HG03469 (cell line): ENCODE data around the gene CRTC1.

Source experiments
- ATAC-seq: cut with Tn5 transposase; IDR thresholded peaks from one replicate; pipeline ENCODE4 v1.9.1; 2021; ENCODE audit warnings: mild to moderate bottlenecking, moderate library complexity, moderate number of reproducible peaks; ENCODE audit not compliant: unreplicated experiment

CRTC1 gene

DNA sequence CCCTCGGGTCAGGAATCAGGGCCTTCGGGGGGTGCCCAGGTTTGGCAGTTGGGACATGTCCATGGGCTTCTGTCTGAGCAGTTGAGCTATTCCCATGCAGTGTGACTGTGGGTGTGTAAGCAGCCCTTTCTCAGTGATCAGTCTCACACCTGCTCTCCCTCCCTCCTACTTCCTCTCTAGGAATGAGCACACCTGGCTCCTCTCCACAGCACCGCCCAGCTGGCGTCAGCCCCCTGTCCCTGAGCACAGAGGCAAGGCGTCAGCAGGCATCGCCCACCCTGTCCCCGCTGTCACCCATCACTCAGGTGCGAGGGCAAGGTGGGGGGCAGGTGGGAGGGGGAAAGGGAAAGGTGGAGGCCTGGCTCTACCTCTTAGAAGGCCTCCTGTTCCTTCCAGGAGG is 81.7 kb downstream of the CRTC1 start:
- no peak for ATAC-seq

- ATAC-seq = no peak
Measured at GRCh38 chr19:18768046-18768771, 84.7 kb downstream of the CRTC1 start.

GRCh38 chr19:18768997-18769891 is 85.8 kb downstream of the CRTC1 start:
- no peak for ATAC-seq

- ATAC-seq = no peak
Measured at GRCh38 chr19:18769989-18770528, 86.6 kb downstream of the CRTC1 start.

GRCh38 chr19:18770663-18771327 is 87.3 kb downstream of the CRTC1 start:
- no peak for ATAC-seq

DNA sequence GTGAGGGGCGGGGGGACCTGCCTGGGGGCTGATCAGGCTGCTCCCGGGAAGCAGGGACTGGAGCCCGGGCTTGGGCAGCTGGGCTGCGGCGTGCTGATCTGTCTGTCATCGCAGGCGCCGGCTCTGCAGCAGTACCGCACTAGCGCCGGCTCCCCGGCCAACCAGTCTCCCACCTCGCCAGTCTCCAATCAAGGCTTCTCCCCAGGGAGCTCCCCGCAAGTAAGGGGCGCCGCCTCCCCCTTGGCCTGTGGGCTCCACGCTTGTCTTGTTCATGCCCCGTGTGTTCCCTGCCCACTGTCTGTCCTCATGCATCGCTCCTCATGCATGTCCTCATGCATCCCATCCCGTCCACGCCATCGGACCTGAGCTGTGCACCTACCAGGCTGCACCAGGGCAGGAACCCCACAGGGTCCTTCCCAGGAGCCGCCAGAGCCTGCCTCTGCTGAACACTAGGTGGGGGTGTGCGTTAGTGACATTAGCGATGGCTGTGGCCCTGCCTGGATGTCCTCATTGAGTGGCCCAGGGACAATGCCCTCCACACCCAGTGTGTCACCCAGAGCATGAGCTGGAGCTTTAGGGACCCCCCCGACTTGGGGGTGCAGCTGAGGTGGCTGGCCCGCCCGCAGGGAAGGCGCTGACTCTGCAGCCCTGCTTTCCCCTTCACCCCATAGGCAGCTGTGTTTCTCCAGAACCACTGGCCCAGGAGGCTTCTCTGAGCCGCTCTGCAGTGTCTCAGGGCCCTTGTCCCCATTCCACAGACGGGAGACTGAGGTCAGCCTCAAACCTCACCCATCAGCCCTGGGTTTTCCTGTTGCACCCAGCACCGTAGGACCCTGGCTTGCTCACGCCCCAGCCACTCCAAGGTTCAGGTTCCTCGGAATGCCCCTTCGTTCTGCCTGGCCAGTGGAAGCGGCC is 88.1 kb downstream of the CRTC1 start:
- ATAC-seq = no peak

DNA sequence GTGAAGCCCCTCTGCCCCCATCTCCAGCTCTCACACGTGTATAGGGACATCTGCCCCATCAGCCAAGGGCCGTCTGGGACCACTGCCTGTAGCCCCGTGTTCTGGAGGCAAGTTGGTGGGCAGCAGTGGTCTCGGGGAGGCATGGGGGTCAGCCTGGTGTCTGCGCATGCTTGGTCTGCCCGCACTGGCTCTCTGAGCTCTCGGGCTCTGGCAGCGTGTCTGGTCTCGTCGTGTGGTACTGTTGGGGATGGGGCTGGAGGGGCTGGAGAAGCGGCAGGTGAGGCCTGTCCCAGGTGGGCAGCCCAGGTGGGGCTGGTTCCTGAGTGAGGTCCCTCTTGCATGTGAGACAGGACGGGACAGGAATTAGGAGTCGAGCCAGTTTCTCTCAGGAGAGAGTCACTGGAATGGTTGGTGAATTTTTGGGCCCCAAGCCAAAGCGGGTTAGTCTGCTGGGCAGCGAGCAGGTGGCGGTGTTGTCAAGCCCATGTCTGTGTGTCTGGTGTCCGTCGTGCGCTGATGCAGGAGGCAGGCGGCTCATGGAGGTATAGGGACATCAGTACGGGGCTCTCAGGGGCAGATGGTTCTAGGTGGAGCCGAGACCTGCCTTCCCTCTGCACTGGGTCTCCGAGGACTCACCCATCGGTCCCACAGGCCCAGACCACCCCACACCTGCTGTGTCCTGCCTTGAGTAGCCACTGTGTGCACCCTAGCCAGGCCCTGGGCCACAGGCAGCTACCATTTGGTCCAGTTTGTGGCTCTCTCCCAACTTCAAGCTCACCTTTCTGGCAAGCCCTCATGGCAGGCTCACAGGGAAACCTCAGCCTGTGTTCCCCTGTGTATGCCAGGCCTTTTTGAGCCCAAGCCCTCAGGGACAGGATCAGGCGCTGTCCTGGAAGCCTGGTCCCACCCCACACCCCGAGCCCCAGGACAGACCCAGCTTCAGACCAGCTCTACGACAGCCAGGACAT is 89.4 kb downstream of the CRTC1 start:
- ATAC-seq = no peak

DNA sequence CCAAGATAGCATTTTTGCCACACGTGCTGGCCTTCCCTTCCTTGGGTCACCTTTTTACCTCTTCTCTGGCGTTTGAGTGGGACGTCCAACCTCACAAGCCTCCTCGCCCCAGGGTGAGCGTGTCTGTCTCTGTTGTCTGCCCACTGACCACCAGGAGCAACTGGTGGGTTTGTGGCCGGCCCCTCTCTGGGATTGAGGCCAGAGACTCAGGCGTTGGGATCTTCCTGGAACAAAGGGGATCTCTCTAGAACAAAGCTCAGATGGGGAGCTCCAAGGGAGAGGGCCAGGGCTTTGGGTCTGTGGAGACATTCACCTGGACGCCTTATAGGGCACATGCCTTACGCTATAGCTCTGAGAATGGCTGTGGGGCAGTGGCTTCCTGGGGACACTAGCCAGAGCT is 90.2 kb downstream of the CRTC1 start:
- ATAC-seq = no peak

DNA sequence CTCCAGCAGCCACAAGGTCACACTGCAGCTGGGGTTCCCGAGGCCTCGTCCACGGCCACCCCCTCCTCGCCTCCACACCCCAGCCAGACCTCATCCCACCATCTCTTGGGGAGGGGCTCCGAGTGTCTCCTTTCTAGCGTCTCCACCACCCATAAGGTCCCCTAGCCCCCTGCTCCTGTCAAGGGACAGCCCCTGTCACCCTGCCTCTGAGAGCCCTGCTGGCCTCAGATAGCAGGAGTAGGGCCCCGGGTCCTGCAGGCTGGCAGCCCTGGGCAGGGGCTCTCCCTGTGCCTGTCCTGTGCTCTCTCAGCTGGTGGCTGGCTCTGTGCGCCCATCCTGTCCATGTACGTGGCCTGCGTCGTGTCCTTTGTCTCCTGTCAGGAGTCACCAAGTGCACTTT is 90.6 kb downstream of the CRTC1 start:
- ATAC-seq = no peak

DNA sequence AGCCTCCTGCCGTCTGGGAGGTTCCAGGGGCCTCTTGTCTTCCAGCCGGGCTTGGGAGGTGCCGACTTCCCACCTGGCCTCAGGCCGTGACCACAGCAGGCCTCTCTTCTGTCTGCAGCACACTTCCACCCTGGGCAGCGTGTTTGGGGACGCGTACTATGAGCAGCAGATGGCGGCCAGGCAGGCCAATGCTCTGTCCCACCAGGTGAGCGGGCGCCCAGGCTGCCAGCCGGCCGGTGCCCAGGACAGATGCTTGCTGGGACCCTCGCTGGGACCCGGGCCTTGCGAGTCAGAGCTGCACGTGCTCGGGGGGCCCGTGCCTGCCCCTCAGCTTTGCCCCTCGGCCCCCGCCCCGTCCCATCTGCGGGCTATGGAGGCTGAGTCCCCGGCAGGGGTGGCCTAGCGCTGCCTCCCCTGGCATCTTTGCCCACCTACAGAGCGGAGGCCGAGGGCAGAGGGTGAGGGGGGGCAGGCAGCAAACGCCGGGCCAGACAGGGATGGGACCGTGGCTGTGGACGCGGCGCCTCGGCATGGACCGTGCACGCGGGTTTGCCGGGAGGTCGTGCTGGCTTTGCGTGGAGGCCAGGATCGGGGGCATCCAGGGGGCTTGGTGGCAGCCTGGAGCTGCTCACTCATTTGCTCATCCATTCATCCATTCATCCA is 91.4 kb downstream of the CRTC1 start:
- ATAC-seq = no peak

DNA sequence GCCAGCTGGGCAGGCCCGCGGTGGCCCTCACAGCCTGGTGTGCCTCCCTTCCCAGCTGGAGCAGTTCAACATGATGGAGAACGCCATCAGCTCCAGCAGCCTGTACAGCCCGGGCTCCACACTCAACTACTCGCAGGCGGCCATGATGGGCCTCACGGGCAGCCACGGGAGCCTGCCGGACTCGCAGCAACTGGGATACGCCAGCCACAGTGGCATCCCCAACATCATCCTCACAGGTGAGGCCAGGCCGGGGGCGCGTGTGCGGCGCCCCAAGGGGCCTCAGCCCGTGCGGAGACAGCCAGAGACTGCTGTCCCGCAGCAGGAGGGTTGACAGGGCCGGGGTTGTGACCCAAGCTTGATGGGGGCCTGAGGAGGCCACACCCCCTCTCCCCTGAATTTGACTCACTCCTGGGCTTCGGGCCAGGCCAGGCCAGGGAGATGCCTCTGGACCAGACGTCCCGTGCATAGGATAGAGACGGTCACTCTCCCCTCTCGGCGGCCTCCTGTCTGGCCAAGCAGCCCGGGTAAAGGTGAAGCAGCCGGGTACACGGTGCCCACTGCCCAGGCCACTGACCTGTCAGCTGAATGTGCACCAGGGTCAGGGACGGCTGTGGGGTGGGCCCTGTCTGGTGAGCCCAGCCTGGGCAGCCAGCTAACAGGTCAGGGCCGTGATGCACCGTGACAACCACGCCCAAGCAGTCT is 92.3 kb downstream of the CRTC1 start:
- ATAC-seq = no peak

- no peak for ATAC-seq
Measured at GRCh38 chr19:18776288-18776594, 92.8 kb downstream of the CRTC1 start.

DNA sequence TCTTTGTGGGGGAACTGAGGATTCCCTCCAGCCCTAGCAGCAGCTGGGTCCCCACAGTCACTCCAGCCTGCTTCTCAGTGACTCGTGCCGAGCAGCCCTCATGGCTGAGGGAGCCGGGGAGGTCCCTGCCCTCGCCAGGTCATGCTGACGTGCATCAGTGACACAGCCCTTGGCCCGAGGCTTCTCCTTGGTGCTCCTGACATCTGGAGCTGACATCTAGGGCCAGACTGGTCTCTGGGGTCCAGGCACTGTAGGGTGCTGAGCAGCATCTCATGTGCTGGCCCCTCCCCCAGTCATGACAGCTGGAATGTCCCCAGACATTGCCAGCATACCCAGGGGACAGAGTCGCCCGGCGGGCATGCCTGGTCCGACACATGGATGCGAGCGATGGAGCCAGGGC is 93.3 kb downstream of the CRTC1 start:
- no peak for ATAC-seq

GRCh38 chr19:18777301-18778075 is 94.0 kb downstream of the CRTC1 start:
- no peak for ATAC-seq

- ATAC-seq = no peak
Measured at GRCh38 chr19:18778076-18778389, 94.6 kb downstream of the CRTC1 start.

DNA sequence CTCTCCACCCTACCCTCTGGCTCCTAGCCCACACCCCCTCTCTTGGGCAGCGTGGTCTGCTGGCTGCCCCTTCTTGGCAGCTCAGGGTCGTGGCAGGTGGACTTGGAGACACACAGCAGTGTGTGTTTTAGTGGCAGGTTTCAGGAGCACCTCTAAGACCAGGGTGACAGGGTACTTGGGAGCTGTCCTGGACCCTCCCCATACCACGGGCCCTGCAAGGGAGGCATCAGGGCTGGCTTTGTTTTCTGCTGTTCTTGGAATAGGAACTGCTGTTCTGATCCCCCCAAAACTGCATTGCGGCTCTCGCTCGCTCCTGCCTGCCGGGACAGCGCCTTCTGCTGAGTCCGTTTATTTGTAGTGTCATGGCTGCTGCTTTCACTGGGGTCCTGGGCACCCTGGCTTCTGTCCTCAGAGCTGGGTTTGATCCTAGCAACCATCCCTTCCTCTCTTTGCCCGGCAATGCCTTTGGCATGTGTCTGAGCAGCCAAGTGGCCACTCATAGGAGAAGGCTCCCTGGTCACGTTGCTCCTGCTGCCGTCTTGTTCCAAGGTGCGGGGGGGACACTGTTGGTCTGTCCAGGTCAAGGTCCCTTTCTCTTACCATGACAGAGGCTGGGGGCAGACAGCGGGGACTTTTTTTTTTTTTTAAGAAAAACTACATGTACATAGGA is 95.5 kb downstream of the CRTC1 start:
- ATAC-seq = no peak

- no peak for ATAC-seq
Measured at GRCh38 chr19:18780081-18780480, 96.6 kb downstream of the CRTC1 start.
